OCI-LY1 (cell line): ENCODE data around the gene SPECC1L.
"Not testable (repeated sequence)": the region's sequence is repeated elsewhere in the genome, so short reads cannot be mapped to it uniquely, and the experiment has no call there.

ENCODE experiments used
- CTCF ChIP-seq: fragments of 200-600 bp; sonication (generic), shearing (Covaris generic); IDR thresholded peaks from 2 replicates; pipeline ENCODE4 v1.5.1; 2017; ENCODE audit warnings: mild to moderate bottlenecking, antibody characterized with exemption, low read length, moderate library complexity, mixed read lengths
- EZH2 ChIP-seq: fragments of 200-600 bp; sonication (generic), shearing (Covaris generic); IDR thresholded peaks from 2 replicates; pipeline ENCODE4 v1.8.0; 2017; ENCODE audit warnings: borderline replicate concordance, mixed run types, mild to moderate bottlenecking, antibody characterized with exemption, low read length, moderate library complexity, mixed read lengths

GRCh38 chr22:24262185-24262749 is 8.4 kb upstream of the SPECC1L start:
- TF ChIP-seq CTCF, EZH2: not testable (repeated sequence)
